Body of pancreas (tissue), 4 donors: ENCODE results near the gene ASRGL1.

Source experiments
- CTCF ChIP-seq, 7 experiments: fragments of 450-650 bp in 4 of 7; fragments of 200-600 bp in 3 of 7; sonication (generic) in 3 of 7; IDR thresholded peaks; one replicate each; pipeline ENCODE4 v1.5.1; 2016 to 2019; ENCODE audit warnings: antibody characterized with exemption in 7 of 7
- POLR2A ChIP-seq, 3 donors: fragments of 450-650 bp; IDR thresholded peaks; one replicate each; pipeline ENCODE4 v1.6.1; 2016; ENCODE audit warnings: antibody characterized with exemption in 3 of 3, mild to moderate bottlenecking in 2 of 3

- no peak for TF ChIP-seq CTCF (IDR thresholded peaks at IDR 0.05)
- TF ChIP-seq POLR2A (IDR thresholded peaks at IDR 0.05), result no peak
Observed at GRCh38 chr11:62358273-62358672, 21.0 kb downstream of the ASRGL1 start.
